PC-3 (cell line): ENCODE data around the gene BLOC1S1.

ENCODE experiments used
- CTCF ChIP-seq: fragments of 300-600 bp; sonication (generic); conservative IDR thresholded peaks from 2 replicates; pipeline ENCODE4 v1.5.1; 2017; ENCODE audit warnings: antibody characterized with exemption, low read depth, mild to moderate bottlenecking, low read length
- EZH2 ChIP-seq: fragments of 300-600 bp; sonication (generic); IDR thresholded peaks from one replicate; pipeline ENCODE4 v1.6.1; 2017; ENCODE audit warnings: antibody characterized with exemption, mild to moderate bottlenecking, low read length; ENCODE audit not compliant: unreplicated experiment

GRCh38 chr12:55700255-55701018 lies 15.4 kb upstream of the BLOC1S1 start:
- TF ChIP-seq CTCF, result no peak
- no peak for TF ChIP-seq EZH2
